ENCODE measurements around the gene SORCS2. TPM values are rescaled to one million over a fixed set of nuclear protein-coding genes. Genes with fewer than 3 reads are reported as not detected.

The SORCS2 gene
- polyA plus RNA-seq, 1 donor (not counting 4 experiments of a cell fraction or from before 2014, with no cell fraction given): 0.09 TPM

DNA sequence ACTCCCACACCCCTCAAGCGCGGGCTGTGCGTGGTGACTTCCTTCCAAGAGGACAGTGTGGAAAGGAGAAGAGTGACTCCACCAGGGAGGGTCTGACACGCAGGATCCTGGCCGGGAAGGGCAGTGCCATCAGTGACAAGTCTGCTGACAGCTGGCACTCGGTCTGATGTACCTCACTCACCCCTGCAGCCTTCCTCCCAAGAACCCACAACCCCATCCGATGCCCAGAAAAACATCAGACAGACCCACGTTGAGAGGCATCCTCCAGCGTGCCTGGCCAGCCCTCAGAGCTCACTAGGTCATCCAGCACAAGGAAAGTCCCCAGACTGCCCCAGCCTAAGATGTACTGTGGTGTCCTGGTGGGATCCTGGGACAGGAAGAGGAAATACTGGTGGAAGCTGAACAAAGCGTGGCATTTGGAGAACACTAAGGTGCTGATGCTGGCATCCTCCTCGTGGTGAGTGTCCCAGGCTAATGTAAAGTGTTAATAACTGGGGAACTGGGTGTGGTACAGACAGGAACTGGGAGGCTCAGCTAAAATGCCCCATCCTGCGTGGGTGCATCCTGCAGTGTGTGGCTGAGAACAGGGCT lies 442.4 kb downstream of the SORCS2 start:
- no peak overlapping the region for H3K4me2 ChIP-seq (ENCODE audit: control insufficient read depth, extremely low read depth, insufficient read depth, low read depth, low read length)
- peaks cover 14% of the 10 kb centered on the region for H3K4me1 ChIP-seq (ENCODE audit: control insufficient read depth, extremely low read depth, insufficient read depth, low read length)
- FAIRE-seq: no peak
- peaks cover 39% of the 10 kb centered on the region for H3K27me3 ChIP-seq (ENCODE audit: control insufficient read depth, extremely low read depth, insufficient read depth, low read length)
- dilution Hi-C loops (cut with MboI; ENCODE audit: extremely low pct_ligation_motif_present, low sequenced_read_pairs): no loop called here
- no peak for TF ChIP-seq EZH2 (IDR thresholded peaks at IDR 0.05; ENCODE audit: low read length)
- TF ChIP-seq, protein P1, sequence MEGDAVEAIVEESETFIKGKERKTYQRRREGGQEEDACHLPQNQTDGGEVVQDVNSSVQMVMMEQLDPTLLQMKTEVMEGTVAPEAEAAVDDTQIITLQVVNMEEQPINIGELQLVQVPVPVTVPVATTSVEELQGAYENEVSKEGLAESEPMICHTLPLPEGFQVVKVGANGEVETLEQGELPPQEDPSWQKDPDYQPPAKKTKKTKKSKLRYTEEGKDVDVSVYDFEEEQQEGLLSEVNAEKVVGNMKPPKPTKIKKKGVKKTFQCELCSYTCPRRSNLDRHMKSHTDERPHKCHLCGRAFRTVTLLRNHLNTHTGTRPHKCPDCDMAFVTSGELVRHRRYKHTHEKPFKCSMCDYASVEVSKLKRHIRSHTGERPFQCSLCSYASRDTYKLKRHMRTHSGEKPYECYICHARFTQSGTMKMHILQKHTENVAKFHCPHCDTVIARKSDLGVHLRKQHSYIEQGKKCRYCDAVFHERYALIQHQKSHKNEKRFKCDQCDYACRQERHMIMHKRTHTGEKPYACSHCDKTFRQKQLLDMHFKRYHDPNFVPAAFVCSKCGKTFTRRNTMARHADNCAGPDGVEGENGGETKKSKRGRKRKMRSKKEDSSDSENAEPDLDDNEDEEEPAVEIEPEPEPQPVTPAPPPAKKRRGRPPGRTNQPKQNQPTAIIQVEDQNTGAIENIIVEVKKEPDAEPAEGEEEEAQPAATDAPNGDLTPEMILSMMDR (optimal IDR thresholded peaks at IDR 0.05 in 1 of 3, IDR thresholded peaks at IDR 0.05 in 1 of 3, conservative IDR thresholded peaks at IDR 0.05 in 1 of 3; ENCODE audit: extremely low read depth in 1 of 3, insufficient read depth in 2 of 3, low read length in 3 of 3): no peak
- H3K36me3 ChIP-seq (ENCODE audit: control insufficient read depth in 2 of 2, extremely low read depth in 1 of 2, insufficient read depth in 2 of 2, low read length in 2 of 2): no peaks in the 10 kb centered on the region
- H3K9me1 ChIP-seq (ENCODE audit: control insufficient read depth, extremely low read depth, insufficient read depth, low read length): no peaks in the 10 kb centered on the region
- H2AFZ ChIP-seq (ENCODE audit: control insufficient read depth, low read length): no peak overlapping the region
- no peak overlapping the region for H3K27ac ChIP-seq (ENCODE audit: control insufficient read depth, insufficient read depth, low read length)
- no peak overlapping the region for H3K4me3 ChIP-seq (ENCODE audit: control insufficient read depth in 2 of 3, extremely low read depth in 1 of 3, insufficient read depth in 2 of 3, low read depth in 1 of 3, low read length in 3 of 3)
- H3K9ac ChIP-seq (ENCODE audit: control insufficient read depth, extremely low read depth, insufficient read depth, low read length): no peak overlapping the region
- DNase-seq (ENCODE audit: low read depth, low spot score): no peak
- no peaks in the 10 kb centered on the region for H4K20me1 ChIP-seq (ENCODE audit: control insufficient read depth, extremely low read depth, insufficient read depth, low read length)
- H3K79me2 ChIP-seq (ENCODE audit: control insufficient read depth, insufficient read depth, low read length): no peaks in the 10 kb centered on the region
- peaks cover 4% of the 10 kb centered on the region for H3K9me3 ChIP-seq (ENCODE audit: control insufficient read depth, low read depth, low read length)

DNA sequence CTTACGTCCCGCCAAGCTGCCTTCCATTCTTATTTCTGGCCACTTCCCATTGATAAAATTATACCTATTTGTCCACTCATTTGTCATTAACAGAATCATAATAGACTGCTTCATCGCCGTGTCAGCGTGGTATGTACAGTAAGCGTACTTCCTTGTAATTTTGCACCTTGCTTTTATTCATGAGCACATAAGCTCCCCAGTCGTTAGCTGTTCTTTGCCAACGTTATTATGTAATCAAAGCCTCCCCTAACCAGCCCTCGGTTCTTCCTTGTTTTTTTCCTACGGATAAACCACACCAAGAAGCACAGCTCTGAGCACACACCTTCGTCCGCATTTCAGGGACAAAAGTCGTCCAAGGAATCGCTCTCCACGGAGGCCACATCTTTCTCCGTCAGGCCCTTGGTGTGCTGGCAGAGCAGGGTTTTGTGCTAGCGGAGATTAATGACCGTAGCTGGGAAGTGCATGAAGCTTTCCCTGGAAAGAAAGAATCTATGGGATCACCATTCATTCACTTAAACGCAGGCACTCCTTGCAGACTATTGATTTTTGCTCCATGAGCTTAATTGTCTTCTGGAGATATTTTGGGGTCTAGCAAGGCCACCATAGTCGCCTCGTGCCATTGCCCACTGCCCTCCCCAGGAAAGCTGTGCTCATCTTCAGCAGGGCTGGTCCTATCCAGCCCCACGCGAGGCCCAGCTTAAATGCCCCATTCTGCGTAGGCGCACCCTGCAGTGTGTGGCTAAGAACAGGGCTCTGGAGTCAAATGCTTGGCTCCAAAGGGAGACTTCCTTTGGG lies 443.3 kb downstream of the SORCS2 start:
- no peaks in the 10 kb centered on the region for H4K20me1 ChIP-seq (ENCODE audit: control insufficient read depth, extremely low read depth, insufficient read depth, low read length)
- FAIRE-seq (no peak), DNase-seq (ENCODE audit: low read depth, low spot score) (no peak)
- H3K9ac ChIP-seq (ENCODE audit: control insufficient read depth, extremely low read depth, insufficient read depth, low read length): no peak overlapping the region
- H3K27me3 ChIP-seq (ENCODE audit: control insufficient read depth, extremely low read depth, insufficient read depth, low read length): peaks cover 39% of the 10 kb centered on the region
- peaks cover 8% of the 10 kb centered on the region for H3K4me1 ChIP-seq (ENCODE audit: control insufficient read depth, extremely low read depth, insufficient read depth, low read length)
- H3K4me2 ChIP-seq (ENCODE audit: control insufficient read depth, extremely low read depth, insufficient read depth, low read depth, low read length): no peak overlapping the region
- H3K79me2 ChIP-seq (ENCODE audit: control insufficient read depth, insufficient read depth, low read length): no peaks in the 10 kb centered on the region
- peaks cover 2% of the 10 kb centered on the region for H3K9me3 ChIP-seq (ENCODE audit: control insufficient read depth, low read depth, low read length)
- no peaks in the 10 kb centered on the region for H3K36me3 ChIP-seq (ENCODE audit: control insufficient read depth in 2 of 2, extremely low read depth in 1 of 2, insufficient read depth in 2 of 2, low read length in 2 of 2)
- no peak overlapping the region for H2AFZ ChIP-seq (ENCODE audit: control insufficient read depth, low read length)
- TF ChIP-seq, protein P1 (optimal IDR thresholded peaks at IDR 0.05 in 1 of 3, IDR thresholded peaks at IDR 0.05 in 1 of 3, conservative IDR thresholded peaks at IDR 0.05 in 1 of 3; ENCODE audit: extremely low read depth in 1 of 3, insufficient read depth in 2 of 3, low read length in 3 of 3): no peak
- no peak for TF ChIP-seq EZH2 (IDR thresholded peaks at IDR 0.05; ENCODE audit: low read length)
- no peak overlapping the region for H3K4me3 ChIP-seq (ENCODE audit: control insufficient read depth in 2 of 3, extremely low read depth in 1 of 3, insufficient read depth in 2 of 3, low read depth in 1 of 3, low read length in 3 of 3)
- H3K27ac ChIP-seq (ENCODE audit: control insufficient read depth, insufficient read depth, low read length): no peak overlapping the region
- dilution Hi-C loops (cut with MboI; ENCODE audit: extremely low pct_ligation_motif_present, low sequenced_read_pairs): no loop called here
- no peaks in the 10 kb centered on the region for H3K9me1 ChIP-seq (ENCODE audit: control insufficient read depth, extremely low read depth, insufficient read depth, low read length)

Data from keratinocyte (primary cell).